ENCODE data around the gene CCS.
A peak's percentile ranks its signal among the peaks of the same experiment; 100 is the strongest.
"Not testable (repeated sequence)": the region's sequence is repeated elsewhere in the genome, so short reads cannot be mapped to it uniquely, and the experiment has no call there.

The CCS gene

GRCh38 chr11:66569076-66569475 is 23.9 kb upstream of the CCS start:
- no peaks in the 10 kb centered on the region for H3K36me3 ChIP-seq (ENCODE audit: insufficient read depth, low read length)
- H2AFZ ChIP-seq (ENCODE audit: low read length, unreplicated experiment), result peak overlapping the region; percentile 70
- peak overlapping the region; percentile 78; the same call in 1 of the 2 replicates for H3K4me3 ChIP-seq (ENCODE audit: low read depth, low read length)
- H3K27ac ChIP-seq (ENCODE audit: low read depth, low read length), result no peak overlapping the region
- H3K79me2 ChIP-seq (ENCODE audit: control insufficient read depth, insufficient read depth, low read length, unreplicated experiment), result no peaks in the 10 kb centered on the region
- no peaks in the 10 kb centered on the region for H3K27me3 ChIP-seq (ENCODE audit: insufficient read depth, low read length)
- H3K4me1 ChIP-seq (ENCODE audit: control insufficient read depth, insufficient read depth, low read length, unreplicated experiment), result no peaks in the 10 kb centered on the region

DNA sequence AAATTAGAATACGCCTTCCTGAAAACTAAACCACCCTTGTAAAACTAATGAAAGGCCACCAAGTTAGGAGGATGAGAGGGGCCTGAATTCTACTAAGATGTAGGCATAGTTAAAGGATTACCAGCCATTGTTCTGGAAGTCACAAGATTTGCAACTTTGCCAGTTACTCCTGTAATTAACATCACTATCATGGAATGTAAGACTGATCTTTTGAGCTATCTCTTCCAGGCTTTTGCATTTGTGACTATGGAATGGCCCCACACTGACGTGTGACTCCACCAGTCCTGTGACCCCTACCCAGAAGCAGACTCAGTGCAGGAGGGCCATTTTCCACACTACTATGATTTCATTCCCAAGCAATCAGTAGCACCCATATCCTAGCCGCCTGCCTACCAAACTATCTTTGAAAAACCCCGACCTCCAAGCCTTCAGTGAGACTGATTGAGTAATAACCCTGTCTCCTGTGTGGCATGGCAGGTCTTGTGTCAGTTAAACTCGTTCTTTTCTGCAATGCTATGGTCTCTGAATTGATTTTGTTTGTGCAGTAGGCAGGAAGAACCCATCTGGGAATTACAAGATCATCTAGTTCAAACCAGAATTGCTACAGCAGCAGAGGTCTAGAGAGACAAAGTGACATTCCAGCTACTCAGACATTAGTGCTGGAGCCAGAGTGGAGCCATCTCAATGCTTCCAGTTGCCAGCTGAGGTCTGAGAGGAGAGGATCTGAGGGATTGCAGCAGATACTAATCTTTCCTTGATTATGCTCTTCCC is 22.7 kb upstream of the CCS start:
- H3K36me3 ChIP-seq (ENCODE audit: insufficient read depth, low read length), result no peaks in the 10 kb centered on the region
- H3K27me3 ChIP-seq (ENCODE audit: insufficient read depth, low read length), result no peaks in the 10 kb centered on the region
- no peaks in the 10 kb centered on the region for H3K79me2 ChIP-seq (ENCODE audit: control insufficient read depth, insufficient read depth, low read length, unreplicated experiment)
- no peak overlapping the region for H3K4me3 ChIP-seq (ENCODE audit: low read depth, low read length)
- no peaks in the 10 kb centered on the region for H3K4me1 ChIP-seq (ENCODE audit: control insufficient read depth, insufficient read depth, low read length, unreplicated experiment)
- H3K27ac ChIP-seq (ENCODE audit: low read depth, low read length), result no peak overlapping the region
- no peak overlapping the region for H2AFZ ChIP-seq (ENCODE audit: low read length, unreplicated experiment)

DNA sequence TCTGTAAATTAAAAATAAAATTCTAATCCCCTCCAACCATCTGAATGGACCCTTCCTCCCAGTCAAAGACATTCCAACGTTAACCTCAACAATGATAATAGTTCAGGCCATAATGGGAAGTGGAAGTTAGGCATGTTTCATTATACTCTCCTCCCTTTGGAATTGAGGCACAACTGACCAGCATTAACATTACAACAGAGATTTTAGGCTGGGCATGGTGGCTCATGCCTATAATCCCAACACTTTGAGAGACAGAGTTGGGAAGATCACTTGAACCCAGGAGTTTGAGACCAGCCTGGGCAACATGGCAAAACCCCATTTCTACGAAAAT is 22.2 kb upstream of the CCS start:
- Histone ChIP-seq H3K27ac (ENCODE audit: low read depth, low read length) (no peak overlapping the region), H3K4me1 (ENCODE audit: control insufficient read depth, insufficient read depth, low read length, unreplicated experiment) (no peaks in the 10 kb centered on the region), H3K27me3 (ENCODE audit: insufficient read depth, low read length) (no peaks in the 10 kb centered on the region), H3K79me2 (ENCODE audit: control insufficient read depth, insufficient read depth, low read length, unreplicated experiment) (no peaks in the 10 kb centered on the region), H3K4me3 (ENCODE audit: low read depth, low read length) (no peak overlapping the region), H3K36me3 (ENCODE audit: insufficient read depth, low read length) (no peaks in the 10 kb centered on the region), H2AFZ (ENCODE audit: low read length, unreplicated experiment) (no peak overlapping the region)

DNA sequence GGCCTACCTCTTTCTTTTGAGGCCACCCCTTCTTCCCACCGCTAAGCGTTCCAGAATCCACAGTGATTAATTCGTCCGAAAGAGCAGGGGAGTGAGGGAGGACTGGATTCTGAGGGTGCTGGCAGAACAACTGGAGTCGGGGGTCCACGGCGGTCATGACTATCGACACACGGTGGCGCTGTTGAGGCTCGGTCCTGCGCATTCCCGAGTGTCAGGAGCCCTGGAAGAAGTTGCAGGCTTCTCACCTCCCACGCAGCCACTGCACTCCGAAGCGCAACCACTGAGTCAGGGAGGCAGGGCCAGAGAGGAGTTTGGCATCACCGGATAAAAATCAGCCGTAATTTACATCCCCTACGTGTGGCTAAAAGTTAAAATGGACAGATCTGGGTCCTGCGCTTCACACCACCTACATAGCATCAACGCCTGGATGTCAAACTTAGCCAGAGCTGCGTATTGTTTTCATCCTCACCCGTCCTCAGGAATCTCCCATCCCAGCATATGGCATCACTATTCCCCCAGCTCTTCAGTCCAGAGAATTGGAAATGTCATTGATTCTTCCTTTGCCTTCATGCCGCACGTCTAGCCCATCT is 13.9 kb upstream of the CCS start:
- Histone ChIP-seq H3K36me3 (ENCODE audit: insufficient read depth, low read length) (no peaks in the 10 kb centered on the region), H3K79me2 (ENCODE audit: control insufficient read depth, insufficient read depth, low read length, unreplicated experiment) (no peaks in the 10 kb centered on the region), H3K27me3 (ENCODE audit: insufficient read depth, low read length) (no peaks in the 10 kb centered on the region), H3K27ac (ENCODE audit: low read depth, low read length) (no peak overlapping the region), H3K4me1 (ENCODE audit: control insufficient read depth, insufficient read depth, low read length, unreplicated experiment) (peaks cover 5% of the 10 kb centered on the region), H3K4me3 (ENCODE audit: low read depth, low read length) (peak overlapping the region; percentile 11), H2AFZ (ENCODE audit: low read length, unreplicated experiment) (no peak overlapping the region)

DNA sequence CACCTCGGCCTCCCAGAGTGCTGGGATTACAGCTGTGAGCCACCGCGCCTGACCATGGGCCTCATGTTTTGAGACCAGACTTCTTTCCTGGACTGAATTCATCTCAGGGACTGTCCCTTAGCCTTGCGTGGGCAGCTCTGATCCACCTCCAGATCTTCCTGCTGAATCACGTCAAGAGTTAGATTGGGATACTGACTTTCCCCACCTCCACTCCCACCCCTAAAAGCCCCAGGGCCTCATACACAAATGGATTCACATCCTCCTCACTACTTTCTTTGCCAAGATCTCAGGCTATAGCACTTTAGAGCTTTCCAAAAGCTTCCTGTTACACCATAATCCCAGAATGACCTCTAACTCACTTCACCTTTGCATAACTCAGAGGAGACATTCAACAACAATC is 12.2 kb upstream of the CCS start:
- no peaks in the 10 kb centered on the region for H3K36me3 ChIP-seq (ENCODE audit: insufficient read depth, low read length)
- H3K27me3 ChIP-seq (ENCODE audit: insufficient read depth, low read length), result no peaks in the 10 kb centered on the region
- peaks cover 5% of the 10 kb centered on the region for H3K4me1 ChIP-seq (ENCODE audit: control insufficient read depth, insufficient read depth, low read length, unreplicated experiment)
- no peak overlapping the region for H2AFZ ChIP-seq (ENCODE audit: low read length, unreplicated experiment)
- H3K4me3 ChIP-seq (ENCODE audit: low read depth, low read length), result no peak overlapping the region
- H3K27ac ChIP-seq (ENCODE audit: low read depth, low read length), result no peak overlapping the region
- H3K79me2 ChIP-seq (ENCODE audit: control insufficient read depth, insufficient read depth, low read length, unreplicated experiment), result no peaks in the 10 kb centered on the region

DNA sequence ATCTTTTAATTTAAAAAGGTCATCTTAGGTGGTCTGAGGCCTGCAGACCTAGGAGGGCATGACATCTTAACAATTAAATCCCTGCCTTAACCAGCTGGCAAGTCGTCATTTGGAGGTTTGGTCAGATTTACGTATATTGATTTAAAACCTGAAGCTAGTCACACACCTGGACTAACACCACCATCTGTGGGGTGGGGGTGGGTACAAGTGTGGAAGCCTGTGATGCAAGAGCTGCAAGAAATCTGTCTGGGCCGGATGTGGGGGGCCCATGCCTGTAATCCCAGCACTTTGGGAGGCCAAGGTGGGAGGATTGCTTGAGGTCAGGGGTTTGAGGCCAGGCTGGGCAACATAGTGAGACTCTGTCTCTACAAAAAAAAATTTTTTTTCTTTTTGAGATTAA is 11.7 kb upstream of the CCS start:
- no peaks in the 10 kb centered on the region for H3K27me3 ChIP-seq (ENCODE audit: insufficient read depth, low read length)
- no peak overlapping the region for H3K27ac ChIP-seq (ENCODE audit: low read depth, low read length)
- no peaks in the 10 kb centered on the region for H3K36me3 ChIP-seq (ENCODE audit: insufficient read depth, low read length)
- no peaks in the 10 kb centered on the region for H3K79me2 ChIP-seq (ENCODE audit: control insufficient read depth, insufficient read depth, low read length, unreplicated experiment)
- no peak overlapping the region for H3K4me3 ChIP-seq (ENCODE audit: low read depth, low read length)
- peaks cover 5% of the 10 kb centered on the region for H3K4me1 ChIP-seq (ENCODE audit: control insufficient read depth, insufficient read depth, low read length, unreplicated experiment)
- H2AFZ ChIP-seq (ENCODE audit: low read length, unreplicated experiment), result no peak overlapping the region

- not testable (repeated sequence) for H3K79me2 ChIP-seq (ENCODE audit: control insufficient read depth, insufficient read depth, low read length, unreplicated experiment); H2AFZ ChIP-seq (ENCODE audit: low read length, unreplicated experiment); H3K4me1 ChIP-seq (ENCODE audit: control insufficient read depth, insufficient read depth, low read length, unreplicated experiment); H3K27me3 ChIP-seq (ENCODE audit: insufficient read depth, low read length); H3K36me3 ChIP-seq (ENCODE audit: insufficient read depth, low read length); H3K27ac ChIP-seq (ENCODE audit: low read depth, low read length); H3K4me3 ChIP-seq (ENCODE audit: low read depth, low read length)
Observed at GRCh38 chr11:66582565-66583147, 10.3 kb upstream of the CCS start.

DNA sequence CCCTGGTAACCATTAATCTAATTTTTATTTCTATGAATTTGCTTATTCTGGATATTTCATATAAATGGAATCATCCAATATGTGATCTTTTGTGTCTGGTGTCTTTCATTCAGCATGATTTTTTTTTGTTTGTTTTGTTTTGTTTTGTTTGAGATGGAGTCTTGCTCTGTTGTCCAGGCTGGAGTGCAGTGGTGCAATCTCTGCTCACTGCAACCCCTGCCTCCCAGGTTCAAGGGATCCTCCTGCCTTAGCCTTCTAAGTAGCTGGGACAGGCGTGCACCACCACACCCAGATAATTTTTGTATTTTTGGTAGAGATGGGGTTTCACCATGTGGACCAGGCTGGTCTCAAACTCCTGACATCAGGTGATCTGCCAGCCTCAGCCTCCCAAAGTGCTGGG is 7.5 kb upstream of the CCS start:
- H3K4me3 ChIP-seq (ENCODE audit: low read depth, low read length); H3K36me3 ChIP-seq (ENCODE audit: insufficient read depth, low read length); H3K27ac ChIP-seq (ENCODE audit: low read depth, low read length); H3K27me3 ChIP-seq (ENCODE audit: insufficient read depth, low read length); H3K4me1 ChIP-seq (ENCODE audit: control insufficient read depth, insufficient read depth, low read length, unreplicated experiment); H3K79me2 ChIP-seq (ENCODE audit: control insufficient read depth, insufficient read depth, low read length, unreplicated experiment); H2AFZ ChIP-seq (ENCODE audit: low read length, unreplicated experiment): not testable (repeated sequence)

GRCh38 chr11:66586136-66586535 is 6.8 kb upstream of the CCS start:
- no peaks in the 10 kb centered on the region for H3K79me2 ChIP-seq (ENCODE audit: control insufficient read depth, insufficient read depth, low read length, unreplicated experiment)
- H3K27me3 ChIP-seq (ENCODE audit: insufficient read depth, low read length), result no peaks in the 10 kb centered on the region
- H3K4me3 ChIP-seq (ENCODE audit: low read depth, low read length), result no peak overlapping the region
- no peak overlapping the region for H2AFZ ChIP-seq (ENCODE audit: low read length, unreplicated experiment)
- H3K36me3 ChIP-seq (ENCODE audit: insufficient read depth, low read length), result no peaks in the 10 kb centered on the region
- H3K27ac ChIP-seq (ENCODE audit: low read depth, low read length), result no peak overlapping the region
- peaks cover under 1% of the 10 kb centered on the region for H3K4me1 ChIP-seq (ENCODE audit: control insufficient read depth, insufficient read depth, low read length, unreplicated experiment)

GRCh38 chr11:66589315-66589714 is 3.7 kb upstream of the CCS start:
- not testable (repeated sequence) for H3K27me3 ChIP-seq (ENCODE audit: insufficient read depth, low read length); H3K27ac ChIP-seq (ENCODE audit: low read depth, low read length); H2AFZ ChIP-seq (ENCODE audit: low read length, unreplicated experiment); H3K36me3 ChIP-seq (ENCODE audit: insufficient read depth, low read length); H3K4me1 ChIP-seq (ENCODE audit: control insufficient read depth, insufficient read depth, low read length, unreplicated experiment); H3K4me3 ChIP-seq (ENCODE audit: low read depth, low read length); H3K79me2 ChIP-seq (ENCODE audit: control insufficient read depth, insufficient read depth, low read length, unreplicated experiment)

GRCh38 chr11:66589996-66590675 is 2.8 kb upstream of the CCS start:
- Histone ChIP-seq H3K27me3 (ENCODE audit: insufficient read depth, low read length) (no peaks in the 10 kb centered on the region), H3K79me2 (ENCODE audit: control insufficient read depth, insufficient read depth, low read length, unreplicated experiment) (peaks cover 9% of the 10 kb centered on the region), H3K27ac (ENCODE audit: low read depth, low read length) (no peak overlapping the region), H3K36me3 (ENCODE audit: insufficient read depth, low read length) (no peaks in the 10 kb centered on the region), H3K4me1 (ENCODE audit: control insufficient read depth, insufficient read depth, low read length, unreplicated experiment) (peaks cover 11% of the 10 kb centered on the region), H2AFZ (ENCODE audit: low read length, unreplicated experiment) (no peak overlapping the region), H3K4me3 (ENCODE audit: low read depth, low read length) (no peak overlapping the region)
